K562 (cell line): ENCODE results near the gene CEMIP. TPM values are rescaled to one million over a fixed set of nuclear protein-coding genes. Genes with fewer than 3 reads are reported as not detected.

Experiments
- ATAC-seq: fragments of 200-7000 bp; cut with Tn5 transposase; 3 replicates; pipeline ENCODE4 v1.9.1; 2020; ENCODE audit warnings: moderate library complexity
- BruUV-seq: library from RNA; stranded (reverse); fragments of 400-500 nt; replicated peaks from 2 replicates; lab custom pipeline; 2021; lab: Mats Ljungman, UMichigan
- CTCF ChIA-PET: fragments of 300-600 bp; formaldehyde crosslinking; extraction: SDS; loops from one replicate; lab custom pipeline; 2021; ENCODE audit warnings: low intra/inter-chr PET ratio; lab: Yijun Ruan, JAX
- POLR2A ChIA-PET: fragments of 300-600, 350-650 bp; sonication (Branson Sonifier 250); formaldehyde crosslinking; extraction: SDS; loops from one replicate; lab custom pipeline; 2021; ENCODE audit warnings: antibody characterized with exemption, inconsistent platforms; lab: Yijun Ruan, JAX
- DNase-seq, 4 experiments: peaks; one replicate each; pipeline versions ENCODE4 v3.0.0 to v3.0.0-alpha.2; 2011 to 2018; ENCODE audit warnings: low spot score in 3 of 4, mixed read lengths in 3 of 4; ENCODE audit errors: extremely low read depth in 1 of 4
- FAIRE-seq: peaks from 2 replicates; lab custom pipeline; 2011; peaks lifted over from hg19 to GRCh38; lab: Jason Lieb, UNC
- H2AFZ ChIP-seq: 2 replicates; pipeline ENCODE4 v1.6.0; 2011; ENCODE audit warnings: low read depth, low read length, control low read depth, inconsistent platforms
- H3K27ac ChIP-seq: fragments of 200-600 bp; 3 replicates; pipeline ENCODE4 v1.8.0; 2011; ENCODE audit warnings: low read depth, mild to moderate bottlenecking, control low read depth, inconsistent platforms, low read length, moderate library complexity, mixed read lengths; ENCODE audit errors: extremely low read depth
- H3K27me3 ChIP-seq, 2 experiments: fragments of 300-600 bp in 1 of 2; 2 replicates in 1 of 2; 3 replicates in 1 of 2; pipeline versions ENCODE4 v1.6.0 to v1.8.0; 2011; ENCODE audit warnings: inconsistent platforms in 2 of 2, low read length in 2 of 2, mild to moderate bottlenecking in 1 of 2, mixed read lengths in 1 of 2, moderate library complexity in 1 of 2; ENCODE audit not compliant: control insufficient read depth in 2 of 2, insufficient read depth in 2 of 2
- H3K36me3 ChIP-seq: fragments of 300-600 bp; 3 replicates; pipeline ENCODE4 v1.8.0; 2011; ENCODE audit warnings: mild to moderate bottlenecking, low read length, inconsistent platforms; ENCODE audit not compliant: control insufficient read depth, insufficient read depth
- H3K4me1 ChIP-seq, 2 experiments: fragments of 200-600 bp in 1 of 2; replicated peaks in 1 of 2; 2 replicates in 1 of 2; 3 replicates in 1 of 2; pipeline versions ENCODE4 v1.5.1 to v1.8.0; 2011; ENCODE audit warnings: inconsistent platforms in 2 of 2, low read length in 2 of 2, mild to moderate bottlenecking in 1 of 2, mixed read lengths in 1 of 2, moderate library complexity in 1 of 2; ENCODE audit not compliant: control insufficient read depth in 2 of 2, insufficient read depth in 2 of 2
- H3K4me2 ChIP-seq: 2 replicates; pipeline ENCODE4 v1.6.1; 2011; ENCODE audit warnings: low read length, control low read depth, inconsistent platforms, mixed read lengths; ENCODE audit not compliant: insufficient read depth
- H3K4me3 ChIP-seq: fragments of 200-600 bp; sonication (generic), shearing (Covaris generic); 2 replicates; pipeline ENCODE4 v1.5.1; 2016; ENCODE audit warnings: control low read depth, inconsistent platforms
- H3K79me2 ChIP-seq: fragments of 200-600 bp; 3 replicates; pipeline ENCODE4 v1.8.0; 2011; ENCODE audit warnings: low read length, inconsistent platforms; ENCODE audit not compliant: control insufficient read depth, insufficient read depth
- H3K9ac ChIP-seq, 2 experiments: 2 replicates each; pipeline versions ENCODE4 v1.6.0 to v1.6.1; 2011; ENCODE audit warnings: low read depth in 2 of 2, low read length in 2 of 2, control low read depth in 1 of 2, inconsistent platforms in 1 of 2, mild to moderate bottlenecking in 1 of 2, mixed read lengths in 1 of 2; ENCODE audit not compliant: insufficient read depth in 1 of 2
- H3K9me1 ChIP-seq: one replicate; pipeline ENCODE4 v1.6.0; 2011; ENCODE audit warnings: inconsistent platforms, mild to moderate bottlenecking, low read length, moderate library complexity; ENCODE audit not compliant: control insufficient read depth, insufficient read depth
- H3K9me3 ChIP-seq: replicated peaks from 2 replicates; pipeline ENCODE4 v1.5.1; 2011; ENCODE audit warnings: low read depth, low read length, inconsistent platforms; ENCODE audit not compliant: control insufficient read depth, insufficient read depth
- H4K20me1 ChIP-seq: replicated peaks from 2 replicates; pipeline ENCODE4 v1.6.1; 2011; ENCODE audit warnings: low read length, inconsistent platforms, mixed read lengths; ENCODE audit not compliant: control insufficient read depth, insufficient read depth
- ATF7 ChIP-seq: fragments of 450-650 bp; IDR thresholded peaks from 2 replicates; pipeline ENCODE4 v1.7.1; 2014; ENCODE audit warnings: mild to moderate bottlenecking, moderate library complexity
- DMBX1 ChIP-seq: fragments of 250-450 bp; sonication (Bioruptor Pico); IDR thresholded peaks from 2 replicates; pipeline ENCODE4 v1.8.0; 2022; ENCODE audit warnings: inconsistent platforms, mild to moderate bottlenecking, moderate library complexity, borderline replicate concordance
- HNRNPUL1 ChIP-seq: fragments of 200-400 bp; formaldehyde crosslinking; IDR thresholded peaks from 2 replicates; pipeline ENCODE4 v1.6.1; 2017; ENCODE audit warnings: low read length
- PHB2 ChIP-seq: fragments of 450-650 bp; IDR thresholded peaks from 2 replicates; pipeline ENCODE4 v1.6.1; 2017; ENCODE audit warnings: low read depth
- POU5F1 ChIP-seq: fragments of 150-350 bp; IDR thresholded peaks from 2 replicates; pipeline ENCODE4 v1.6.1; 2014; ENCODE audit warnings: borderline replicate concordance, low read length, low read depth, mild to moderate bottlenecking; ENCODE audit not compliant: partially characterized antibody
- PTBP1 ChIP-seq: fragments of 200-400 bp; formaldehyde crosslinking; IDR thresholded peaks from 2 replicates; pipeline ENCODE4 v1.6.1; 2017; ENCODE audit warnings: low read depth, low read length
- PYGO2 ChIP-seq: fragments of 450-650 bp; IDR thresholded peaks from 2 replicates; pipeline ENCODE4 v1.6.1; 2016; ENCODE audit warnings: mild to moderate bottlenecking, missing genetic modification characterization, moderate library complexity, missing compliant biosample characterization
- TAF7 ChIP-seq: fragments of 450-650 bp; IDR thresholded peaks from 2 replicates; pipeline ENCODE4 v1.6.1; 2016; ENCODE audit warnings: missing genetic modification characterization, missing compliant biosample characterization
- ZBTB17 ChIP-seq: fragments of 450-650 bp; formaldehyde crosslinking; IDR thresholded peaks from 2 replicates; pipeline ENCODE4 v1.4.0; 2020; ENCODE audit warnings: mild to moderate bottlenecking
- ZFP36 ChIP-seq: fragments of 150-350 bp; IDR thresholded peaks from 2 replicates; pipeline ENCODE4 v1.6.1; 2018; ENCODE audit warnings: low read length, low read depth; ENCODE audit not compliant: partially characterized antibody
- ZFX ChIP-seq: sonication (generic); formaldehyde crosslinking; IDR thresholded peaks from 2 replicates; pipeline ENCODE4 v1.8.0; 2022; ENCODE audit warnings: mild to moderate bottlenecking, missing genetic modification reagents, moderate library complexity
- ZNF311 ChIP-seq: fragments of 250-450 bp; sonication (Bioruptor Pico); IDR thresholded peaks from 2 replicates; pipeline ENCODE4 v1.4.0; 2020; ENCODE audit warnings: mild to moderate bottlenecking, moderate library complexity
- WGBS: fragments of 100-300 bp; shearing (Covaris generic); methylation state at CpG from one replicate; pipeline ENCODE4 v1.1.6; 2016; ENCODE audit warnings: low coverage, mixed read lengths; ENCODE audit not compliant: insufficient coverage; ENCODE audit errors: missing lambda C conversion rate; 5-methylcytosine and 5-hydroxymethylcytosine counted together
- in situ Hi-C: fragments of 300-500 bp; cut with MboI; formaldehyde crosslinking; loops from 4 replicates; pipeline ENCODE4 v1.15.0; 2018; ENCODE audit warnings: inconsistent platforms, mixed read lengths
- intact Hi-C: fragments of 100-400 bp; cut with micrococcal nuclease; formaldehyde crosslinking; loops from 2 replicates; pipeline ENCODE4 v1.14.2; 2022
- polyA plus RNA-seq, 8 experiments: library from polyadenylated mRNA; depleted of rRNA in 4 of 8; stranded (reverse) in 5 of 8; unstranded in 3 of 8; fragments of >200 nt; fragmentation: Nextera tagmentation in 2 of 8; fragmentation: Illumina TruSeq in 1 of 8; extraction: Ambion mirVana in 2 of 8; extraction: Trizol in 1 of 8; gene quantifications; 2 replicates each; pipeline versions ENCODE4 v1.2.1 to v1.2.3, GENCODE V29; 2011 to 2014; ENCODE audit warnings: inconsistent platforms in 1 of 8, missing spikeins in 1 of 8
- total RNA-seq, 7 experiments: library from RNA; depleted of rRNA in 6 of 7; stranded (reverse); fragments of >200 nt in 6 of 7; fragmentation: Illumina TruSeq in 2 of 7; extraction: Trizol in 2 of 7; gene quantifications; 2 replicates each; pipeline versions ENCODE4 v1.2.1 to v1.2.3, GENCODE V29; 2011 to 2021; ENCODE audit warnings: low replicate concordance in 1 of 7
- TF ChIP-seq, protein P1 (sequence below): fragments of 250-450 bp; sonication (Bioruptor Pico); IDR thresholded peaks from 2 replicates; pipeline ENCODE4 v1.8.0; 2022; ENCODE audit warnings: inconsistent platforms, mild to moderate bottlenecking, moderate library complexity, borderline replicate concordance
- TF ChIP-seq, protein P2 (sequence below): fragments of 250-450 bp; sonication (Bioruptor Pico); IDR thresholded peaks from 2 replicates; pipeline ENCODE4 v1.5.0; 2021
- TF ChIP-seq, protein P3 (sequence below): fragments of 450-650 bp; formaldehyde crosslinking; IDR thresholded peaks from 2 replicates; pipeline ENCODE4 v1.4.0; 2022; ENCODE audit warnings: missing genetic modification characterization

CEMIP gene
- total and polyA plus RNA-seq, 9 of the 15 experiments (the other 6 are each of a cell fraction or from before 2014, with no cell fraction given), result 0.33 TPM; not detected in 8

DNA sequence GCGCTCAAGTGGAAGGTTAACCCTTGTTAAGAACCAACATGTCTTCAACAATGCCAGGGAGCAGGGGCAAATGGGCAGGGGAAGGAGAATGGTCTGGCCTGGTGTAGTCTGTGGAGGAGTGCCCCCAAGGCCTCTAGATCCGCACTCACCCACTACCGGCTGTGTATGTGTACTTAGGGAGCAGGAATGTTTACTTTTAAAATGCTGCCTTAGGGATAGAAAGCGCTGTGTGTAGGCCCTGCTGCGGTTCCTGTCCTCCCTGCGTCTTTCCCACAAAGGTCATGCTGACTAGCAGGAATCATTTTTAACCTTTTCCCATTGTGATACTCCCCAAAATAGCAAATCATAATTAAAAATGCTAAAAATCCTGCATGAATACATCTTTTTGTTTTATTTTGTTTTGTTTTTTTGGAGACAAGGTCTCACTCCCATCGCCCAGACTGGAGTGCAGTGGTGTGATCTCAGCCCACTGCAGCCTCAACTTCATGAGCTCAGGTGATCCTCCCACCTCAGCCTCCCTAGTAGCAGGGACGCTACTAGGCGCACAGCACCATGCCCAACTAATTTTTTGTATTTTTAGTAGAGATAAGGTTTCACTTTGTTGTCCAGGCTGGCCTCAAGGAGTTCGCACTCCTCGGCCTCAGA is 35.9 kb upstream of the CEMIP start:
- ATAC-seq (no peak), DNase-seq (no peak), FAIRE-seq (no peak)
- intact Hi-C loops, result no loop called here
- Histone ChIP-seq H3K4me1 (no peaks in the 10 kb centered on the region), H3K27ac (no peak overlapping the region), H2AFZ (no peak overlapping the region), H3K9me1 (no peaks in the 10 kb centered on the region), H3K27me3 (peaks cover 0 to 10% of the 10 kb centered on the region in 2 experiments; a peak in 2 of 5 replicates), H3K9ac (no peak overlapping the region), H3K4me2 (no peak overlapping the region), H3K9me3 (no peaks in the 10 kb centered on the region), H3K4me3 (no peak overlapping the region), H4K20me1 (no peaks in the 10 kb centered on the region; the same call in 1 of the 2 replicates), H3K79me2 (no peaks in the 10 kb centered on the region), H3K36me3 (no peaks in the 10 kb centered on the region)
- 2% methylated on average over 11 of the region's 11 CpGs for WGBS
- no TSS peak for BruUV-seq
- POLR2A ChIA-PET, result no interaction called here
- TF ChIP-seq POU5F1 (no peak), ZNF311 (CRISPR knock-in tag) (no peak), HNRNPUL1 (no peak), ZFP36 (no peak), ATF7 (no peak), DMBX1 (CRISPR knock-in tag) (no peak), TAF7 (tag) (no peak), PTBP1 (no peak), PHB2 (no peak), ZFX (CRISPR knock-in tag) (no peak), PYGO2 (tag) (no peak), ZBTB17 (CRISPR knock-in tag) (no peak)
- TF ChIP-seq, protein P1, sequence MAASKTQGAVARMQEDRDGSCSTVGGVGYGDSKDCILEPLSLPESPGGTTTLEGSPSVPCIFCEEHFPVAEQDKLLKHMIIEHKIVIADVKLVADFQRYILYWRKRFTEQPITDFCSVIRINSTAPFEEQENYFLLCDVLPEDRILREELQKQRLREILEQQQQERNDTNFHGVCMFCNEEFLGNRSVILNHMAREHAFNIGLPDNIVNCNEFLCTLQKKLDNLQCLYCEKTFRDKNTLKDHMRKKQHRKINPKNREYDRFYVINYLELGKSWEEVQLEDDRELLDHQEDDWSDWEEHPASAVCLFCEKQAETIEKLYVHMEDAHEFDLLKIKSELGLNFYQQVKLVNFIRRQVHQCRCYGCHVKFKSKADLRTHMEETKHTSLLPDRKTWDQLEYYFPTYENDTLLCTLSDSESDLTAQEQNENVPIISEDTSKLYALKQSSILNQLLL (CRISPR knock-in tag), result no peak
- TF ChIP-seq, protein P2, sequence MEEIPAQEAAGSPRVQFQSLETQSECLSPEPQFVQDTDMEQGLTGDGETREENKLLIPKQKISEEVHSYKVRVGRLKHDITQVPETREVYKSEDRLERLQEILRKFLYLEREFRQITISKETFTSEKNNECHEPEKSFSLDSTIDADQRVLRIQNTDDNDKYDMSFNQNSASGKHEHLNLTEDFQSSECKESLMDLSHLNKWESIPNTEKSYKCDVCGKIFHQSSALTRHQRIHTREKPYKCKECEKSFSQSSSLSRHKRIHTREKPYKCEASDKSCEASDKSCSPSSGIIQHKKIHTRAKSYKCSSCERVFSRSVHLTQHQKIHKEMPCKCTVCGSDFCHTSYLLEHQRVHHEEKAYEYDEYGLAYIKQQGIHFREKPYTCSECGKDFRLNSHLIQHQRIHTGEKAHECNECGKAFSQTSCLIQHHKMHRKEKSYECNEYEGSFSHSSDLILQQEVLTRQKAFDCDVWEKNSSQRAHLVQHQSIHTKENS (CRISPR knock-in tag), result no peak
- TF ChIP-seq, protein P3, sequence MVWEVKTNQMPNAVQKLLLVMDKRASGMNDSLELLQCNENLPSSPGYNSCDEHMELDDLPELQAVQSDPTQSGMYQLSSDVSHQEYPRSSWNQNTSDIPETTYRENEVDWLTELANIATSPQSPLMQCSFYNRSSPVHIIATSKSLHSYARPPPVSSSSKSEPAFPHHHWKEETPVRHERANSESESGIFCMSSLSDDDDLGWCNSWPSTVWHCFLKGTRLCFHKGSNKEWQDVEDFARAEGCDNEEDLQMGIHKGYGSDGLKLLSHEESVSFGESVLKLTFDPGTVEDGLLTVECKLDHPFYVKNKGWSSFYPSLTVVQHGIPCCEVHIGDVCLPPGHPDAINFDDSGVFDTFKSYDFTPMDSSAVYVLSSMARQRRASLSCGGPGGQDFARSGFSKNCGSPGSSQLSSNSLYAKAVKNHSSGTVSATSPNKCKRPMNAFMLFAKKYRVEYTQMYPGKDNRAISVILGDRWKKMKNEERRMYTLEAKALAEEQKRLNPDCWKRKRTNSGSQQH (CRISPR knock-in tag), result no peak
- in situ Hi-C loops, result no loop called here
- CTCF ChIA-PET, result no interaction called here
